Right renal cortex interstitium (tissue), 3 donors: Measurements from ENCODE around the gene TMPRSS2. TPM values are rescaled to one million over a fixed set of nuclear protein-coding genes. Genes with fewer than 3 reads are reported as not detected.
A peak's percentile ranks its signal among the peaks of the same experiment; 100 is the strongest.

Source experiments
- DNase-seq, 3 donors: peaks; one replicate each; pipeline ENCODE4 v3.0.0-alpha.2; 2013; ENCODE audit warnings: low read depth in 3 of 3, low spot score in 2 of 3
- polyA plus RNA-seq, 3 donors: library from polyadenylated mRNA; unstranded; fragments of 120-200 nt; gene quantifications; one replicate each; pipeline ENCODE4 v1.2.1, GENCODE V29; 2013; ENCODE audit not compliant: insufficient read length in 3 of 3

TMPRSS2 gene
- polyA plus RNA-seq, 3 donors = 35.3 to 43.6 (median 36.1) TPM

DNA sequence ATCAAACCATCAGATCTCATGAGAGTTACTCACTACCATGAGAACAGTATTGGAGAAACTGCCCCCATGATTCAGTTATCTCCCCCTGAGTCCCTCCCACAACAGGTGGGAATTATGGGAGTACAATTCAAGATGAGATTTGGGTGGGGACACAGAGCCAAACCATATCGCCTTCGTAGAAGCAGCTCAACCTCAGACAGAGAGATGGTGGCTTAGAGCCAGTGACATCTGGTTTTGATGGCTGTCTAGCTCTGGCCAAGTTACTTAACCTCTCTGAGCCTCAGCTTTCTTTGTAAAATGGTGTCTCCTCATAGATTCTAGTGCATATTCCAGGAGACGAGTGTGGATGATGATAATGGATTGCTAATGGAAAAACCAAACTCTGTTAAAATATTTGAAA is 54.8 kb downstream of the TMPRSS2 start:
- DNase-seq = no peak

DNA sequence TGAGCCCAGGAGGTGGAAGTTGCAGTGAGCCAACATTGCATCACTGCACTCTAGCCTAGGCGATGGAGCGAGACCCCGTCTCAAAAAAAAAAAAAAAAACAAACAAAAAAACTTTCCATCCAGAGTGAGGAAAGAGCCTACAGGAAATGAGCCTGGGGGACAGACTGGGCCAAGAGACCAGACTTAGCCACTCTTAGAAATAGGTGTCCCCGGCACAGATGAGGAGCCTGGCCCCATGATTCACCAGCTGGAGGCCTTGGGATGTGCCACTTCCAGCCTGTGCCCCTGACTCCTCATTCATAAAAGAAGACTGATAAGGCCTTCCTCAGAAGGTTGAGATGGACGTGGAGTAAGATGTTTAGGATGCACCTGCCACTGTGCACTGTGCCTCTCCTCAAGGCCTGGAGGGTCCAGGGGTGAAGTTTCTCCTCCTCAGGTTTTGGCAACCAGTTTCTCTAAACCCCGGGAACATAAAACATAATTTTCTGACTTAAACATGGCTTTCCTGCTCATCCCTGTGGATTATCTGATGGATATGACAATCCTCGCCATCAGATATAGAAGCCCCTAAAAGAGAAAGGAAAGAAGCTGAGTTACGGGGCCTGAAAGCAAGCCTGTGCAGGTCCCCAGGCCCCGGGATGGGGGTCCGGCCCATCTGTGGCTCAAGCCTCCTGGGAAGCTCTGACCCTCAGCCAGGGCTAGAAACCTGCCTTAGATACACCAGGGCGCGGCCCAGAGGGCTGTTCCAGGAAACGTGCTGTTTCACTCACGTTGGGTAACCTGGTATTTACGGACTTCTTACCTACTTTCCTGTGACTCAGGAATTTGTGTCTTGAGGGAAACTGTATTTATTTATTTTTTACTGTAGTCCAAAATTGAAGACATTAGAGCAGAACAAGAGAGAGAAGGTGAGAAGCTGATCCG is 55.9 kb downstream of the TMPRSS2 start:
- DNase-seq = no peak

DNA sequence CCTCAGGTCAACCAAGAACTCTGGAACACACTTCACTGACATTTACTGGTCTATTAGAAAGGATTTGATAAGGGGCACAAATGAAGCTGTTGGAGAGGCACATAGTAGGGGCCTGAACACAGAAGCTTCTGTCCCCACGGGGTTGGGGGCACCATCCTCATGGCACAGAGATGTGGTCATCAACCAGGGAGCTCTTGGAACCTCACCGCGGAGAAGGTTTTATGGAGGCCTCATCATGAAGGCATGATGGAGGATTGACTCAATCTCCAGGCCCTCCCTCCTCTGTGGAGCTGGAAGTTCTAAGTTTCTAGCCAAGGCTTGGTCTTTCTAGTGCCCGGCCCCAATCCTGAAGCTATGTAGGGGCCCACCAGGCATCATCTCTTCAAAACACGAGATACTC is 58.3 kb downstream of the TMPRSS2 start:
- DNase-seq = no peak

DNA sequence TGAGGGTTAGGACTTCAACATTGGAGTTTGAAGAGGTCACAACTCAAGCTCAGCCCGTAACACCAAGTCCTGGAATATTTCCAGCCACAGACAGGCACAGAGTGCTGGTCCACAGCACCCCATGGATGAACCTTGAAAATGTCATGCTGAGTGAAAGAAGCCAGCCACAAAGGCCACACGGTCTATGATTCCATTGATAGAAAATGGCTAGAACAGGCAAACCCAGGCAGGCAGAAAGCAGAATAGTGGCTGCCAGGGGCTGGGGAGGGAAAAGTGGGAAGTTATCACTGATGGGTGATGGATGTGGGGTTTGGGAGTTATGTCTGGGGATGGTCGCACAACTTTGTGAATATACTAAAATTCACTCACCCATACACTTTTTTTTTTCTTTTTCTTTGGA is 60.6 kb downstream of the TMPRSS2 start:
- DNase-seq = no peak

DNA sequence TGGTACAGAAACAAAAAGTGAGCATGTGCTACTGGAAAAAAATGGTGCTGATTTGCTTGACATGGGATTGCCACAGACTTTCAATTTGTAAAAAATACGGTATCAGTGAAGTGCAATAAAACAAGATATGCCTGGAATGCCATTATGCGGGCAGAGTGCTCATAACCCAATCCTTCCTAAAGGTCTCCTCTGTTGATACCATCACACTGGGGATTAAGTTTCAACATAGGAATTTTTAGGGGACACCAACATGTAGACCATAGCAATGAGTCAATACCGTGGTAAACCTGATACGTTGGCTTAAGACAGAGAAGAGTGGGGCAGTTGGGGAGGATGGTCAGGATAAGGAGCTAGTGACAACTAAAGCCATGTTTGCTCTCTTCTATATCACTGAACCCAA is 61.4 kb downstream of the TMPRSS2 start:
- no peak for DNase-seq

DNA sequence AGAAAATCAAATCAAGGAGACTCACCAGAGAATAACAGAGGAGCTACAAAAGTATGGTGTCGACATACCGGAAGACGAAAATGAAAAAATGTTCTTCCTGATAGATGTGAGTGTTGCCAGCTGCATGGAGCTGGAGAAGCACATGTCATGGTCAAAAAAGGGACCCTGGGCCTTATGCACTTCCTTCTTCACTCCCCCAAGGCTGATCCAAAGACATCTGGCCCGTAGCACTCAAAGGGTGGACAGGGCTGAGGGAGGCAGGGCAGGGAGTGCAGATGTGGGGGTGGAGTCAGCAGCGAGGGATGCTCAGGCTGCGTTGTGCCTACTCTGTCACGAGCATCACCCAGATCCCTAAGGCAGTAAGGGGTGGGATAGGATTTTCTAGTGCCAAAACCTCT is 62.5 kb downstream of the TMPRSS2 start:
- peak in 1 of 3 donors; percentile 10 for DNase-seq

DNA sequence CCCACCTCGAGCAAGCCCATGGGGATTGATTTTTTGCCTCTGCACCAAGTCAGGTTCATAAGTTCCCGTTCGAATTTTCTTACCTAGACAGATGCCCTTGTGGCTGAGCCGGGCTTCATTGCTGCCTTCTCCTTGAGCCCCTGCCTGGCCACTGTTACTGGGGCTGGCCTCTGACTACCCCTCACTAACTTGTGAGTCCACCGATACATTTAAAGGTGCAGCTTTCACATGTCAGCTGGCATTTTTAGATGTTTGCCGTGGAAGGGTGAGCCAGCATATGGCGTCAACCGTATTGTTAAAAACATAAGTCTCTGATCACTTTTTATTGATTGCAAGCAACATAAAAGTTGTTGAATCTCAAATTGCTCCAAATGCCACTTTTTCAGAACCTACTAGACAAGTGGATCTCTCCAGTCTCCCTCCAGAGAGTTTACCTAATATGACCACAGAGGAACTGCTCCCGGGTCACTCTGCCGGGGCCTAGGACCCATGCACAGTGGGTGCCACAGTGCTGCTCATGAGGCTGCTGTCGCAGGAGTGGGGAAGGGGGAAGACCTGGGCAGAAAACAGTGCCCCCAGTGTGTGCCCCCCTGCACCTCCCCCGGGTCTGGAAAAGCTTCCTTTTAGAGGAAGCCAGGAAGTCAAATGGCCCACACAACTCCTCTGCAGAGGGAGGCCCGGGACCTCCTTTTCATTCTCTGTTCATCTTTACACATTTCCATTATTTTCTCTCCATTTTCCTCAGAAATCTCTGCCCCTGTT is 63.1 kb downstream of the TMPRSS2 start:
- no peak for DNase-seq

DNA sequence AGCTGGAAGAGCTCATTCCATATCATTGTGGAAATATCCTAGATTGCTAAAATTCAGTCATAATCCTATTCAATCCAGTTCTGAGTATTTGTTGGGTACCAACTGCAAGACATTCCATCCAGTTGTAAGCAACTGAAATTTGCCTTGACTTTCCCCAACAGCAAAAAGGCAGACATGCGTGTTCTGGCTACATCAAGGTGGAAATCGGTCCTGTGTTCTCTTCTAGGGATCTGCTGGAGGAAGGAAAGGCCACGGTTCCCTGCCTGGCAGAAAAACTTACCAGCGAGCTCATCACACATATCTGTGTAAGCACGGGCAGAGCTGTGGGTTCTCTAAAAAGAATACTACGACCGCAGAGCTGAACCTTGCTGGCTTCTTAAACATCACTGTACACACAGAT is 64.4 kb downstream of the TMPRSS2 start:
- DNase-seq = no peak

DNA sequence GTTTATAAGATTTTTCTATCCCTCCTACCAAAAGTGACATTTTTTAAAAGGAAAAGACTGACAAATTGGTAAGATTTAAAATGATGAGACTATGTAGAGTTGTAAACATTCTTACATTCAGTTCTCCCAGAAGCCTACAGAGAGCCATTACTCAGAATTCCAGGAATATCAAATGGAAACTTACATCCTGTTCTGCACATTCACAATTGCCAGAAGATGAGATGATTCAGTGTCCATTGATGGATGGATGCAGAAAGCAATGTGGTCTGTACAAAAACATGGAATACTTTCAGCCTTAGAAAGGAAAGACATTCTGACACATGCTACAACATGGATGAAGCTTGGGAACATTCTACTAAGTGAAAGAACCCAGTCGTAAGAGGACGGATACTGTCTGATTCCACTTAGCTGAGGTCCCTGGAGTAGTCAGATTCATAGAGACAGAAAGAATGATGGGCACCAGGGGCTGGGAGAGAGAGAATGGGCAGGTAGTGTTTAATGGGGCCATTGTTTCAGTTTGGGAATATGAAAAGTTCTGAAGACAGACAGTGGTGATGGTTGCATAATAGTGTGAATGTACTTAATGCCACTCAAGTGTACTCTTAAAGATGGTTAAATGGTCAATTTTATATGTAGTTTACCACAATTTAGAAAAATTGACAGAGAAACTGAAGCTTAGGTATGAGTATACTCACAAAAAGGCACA is 65.3 kb downstream of the TMPRSS2 start:
- DNase-seq = no peak

DNA sequence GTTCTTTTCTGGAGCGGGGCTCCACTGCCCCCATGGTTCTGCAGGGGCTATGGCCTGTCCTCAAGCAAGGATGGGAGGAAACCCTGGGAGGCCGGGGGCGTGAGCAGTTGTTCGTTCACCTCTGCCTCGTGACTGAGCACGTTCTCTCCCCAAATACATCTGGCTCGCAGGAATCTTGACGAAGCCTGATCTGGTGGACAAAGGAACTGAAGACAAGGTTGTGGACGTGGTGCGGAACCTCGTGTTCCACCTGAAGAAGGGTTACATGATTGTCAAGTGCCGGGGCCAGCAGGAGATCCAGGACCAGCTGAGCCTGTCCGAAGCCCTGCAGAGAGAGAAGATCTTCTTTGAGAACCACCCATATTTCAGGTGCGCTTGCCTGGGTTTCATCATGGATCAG is 66.4 kb downstream of the TMPRSS2 start:
- DNase-seq = no peak

DNA sequence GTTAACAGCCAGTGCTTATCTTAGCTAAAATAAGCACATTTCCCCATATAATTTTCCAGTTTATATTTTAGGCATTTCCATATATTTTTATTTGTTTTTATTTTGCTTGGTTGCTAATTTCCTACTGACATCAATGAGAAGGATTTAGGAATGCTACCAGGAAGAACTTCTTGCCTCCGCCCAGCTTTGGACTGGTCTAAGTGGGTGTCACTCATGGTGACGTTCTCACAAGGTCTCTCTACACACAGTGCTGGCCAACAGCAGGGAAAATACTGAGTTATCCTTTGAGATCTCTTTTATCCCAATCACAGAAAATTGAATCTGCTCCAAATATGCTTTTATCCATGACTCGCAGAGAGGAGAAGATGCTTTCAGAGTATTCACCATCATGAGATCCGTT is 68.7 kb downstream of the TMPRSS2 start:
- no peak for DNase-seq

DNA sequence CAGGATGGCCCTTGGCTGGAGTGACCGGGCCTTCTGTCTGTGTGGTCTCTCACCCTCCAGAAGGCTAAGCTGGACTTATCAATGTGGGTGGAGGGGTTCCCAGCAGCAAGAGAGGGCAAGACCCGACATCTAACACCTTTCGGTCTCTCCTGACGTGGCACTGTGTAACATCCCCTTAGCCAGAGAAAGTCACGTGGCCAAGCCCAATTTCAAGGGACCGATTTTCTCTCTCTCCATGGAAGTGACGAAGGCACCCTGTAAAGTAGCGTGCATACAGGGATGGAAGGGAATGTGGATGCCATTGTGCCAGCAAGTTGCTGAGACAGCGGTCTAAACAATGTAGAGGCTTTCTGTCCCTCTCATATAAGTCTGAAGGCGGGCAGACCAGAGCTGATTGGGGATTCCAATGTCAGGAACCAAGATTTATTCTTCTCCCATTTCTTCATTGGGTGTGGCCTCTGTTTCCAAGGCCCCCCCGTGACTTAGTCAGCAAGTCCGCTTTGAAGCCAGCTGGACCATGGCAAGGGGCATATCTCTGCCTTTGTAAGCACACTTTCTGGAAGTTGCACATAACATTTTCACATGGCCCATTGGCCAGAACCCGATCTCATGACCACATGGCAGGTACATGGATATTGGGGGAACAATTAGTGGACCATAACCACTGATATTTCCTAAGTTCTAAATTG is 69.4 kb downstream of the TMPRSS2 start:
- DNase-seq = no peak

DNA sequence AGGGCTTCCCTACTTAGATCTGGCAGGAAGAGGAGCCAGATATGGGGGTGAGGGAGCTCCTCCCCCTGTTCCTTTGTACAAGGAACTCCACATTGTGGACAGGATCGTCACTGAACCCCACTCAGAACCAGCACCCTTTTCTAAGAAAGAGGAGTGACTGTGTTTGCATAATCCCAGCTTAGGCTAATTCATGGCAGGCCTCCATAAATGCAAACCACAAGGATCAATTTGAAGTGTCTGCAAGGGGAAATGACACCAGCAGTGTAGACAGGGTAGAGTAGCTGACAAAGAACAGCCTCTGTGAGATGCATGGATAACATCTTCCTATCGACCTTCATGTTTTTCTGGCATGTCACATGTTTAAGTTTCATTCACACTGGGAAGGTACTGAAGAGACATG is 70.2 kb downstream of the TMPRSS2 start:
- no peak for DNase-seq

DNA sequence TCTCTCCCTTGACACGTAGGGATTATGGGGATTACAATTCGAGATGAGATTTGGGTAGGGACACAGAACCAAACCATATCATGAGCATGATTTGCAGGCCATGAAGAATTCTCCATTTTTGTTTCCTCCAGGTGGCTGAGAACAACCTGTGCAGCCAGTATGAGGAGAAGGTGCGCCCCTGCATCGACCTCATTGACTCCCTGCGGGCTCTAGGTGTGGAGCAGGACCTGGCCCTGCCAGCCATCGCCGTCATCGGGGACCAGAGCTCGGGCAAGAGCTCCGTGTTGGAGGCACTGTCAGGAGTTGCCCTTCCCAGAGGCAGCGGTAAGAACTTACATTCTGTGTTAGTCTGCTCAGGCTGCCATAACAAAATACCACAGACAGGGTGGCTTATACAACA is 72.3 kb downstream of the TMPRSS2 start:
- DNase-seq = no peak

DNA sequence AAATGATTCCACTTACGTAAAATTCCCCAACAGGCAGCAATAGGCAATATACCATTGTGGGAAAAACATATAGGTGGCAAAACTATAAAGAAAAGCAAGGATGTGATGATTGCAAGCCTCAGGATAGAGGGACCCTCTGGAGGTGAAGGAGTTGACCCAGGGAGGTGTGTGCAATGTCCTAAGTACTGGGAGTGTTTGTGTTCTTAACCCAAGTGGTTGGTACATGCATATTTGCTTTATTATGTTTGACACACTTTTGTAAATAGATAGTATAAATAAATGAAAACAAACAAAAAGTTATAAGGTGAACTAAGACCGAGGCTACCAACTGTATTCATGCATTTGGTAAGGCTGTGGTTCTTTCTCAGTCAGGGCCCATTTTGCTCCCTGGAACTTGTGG is 74.4 kb downstream of the TMPRSS2 start:
- no peak for DNase-seq

DNA sequence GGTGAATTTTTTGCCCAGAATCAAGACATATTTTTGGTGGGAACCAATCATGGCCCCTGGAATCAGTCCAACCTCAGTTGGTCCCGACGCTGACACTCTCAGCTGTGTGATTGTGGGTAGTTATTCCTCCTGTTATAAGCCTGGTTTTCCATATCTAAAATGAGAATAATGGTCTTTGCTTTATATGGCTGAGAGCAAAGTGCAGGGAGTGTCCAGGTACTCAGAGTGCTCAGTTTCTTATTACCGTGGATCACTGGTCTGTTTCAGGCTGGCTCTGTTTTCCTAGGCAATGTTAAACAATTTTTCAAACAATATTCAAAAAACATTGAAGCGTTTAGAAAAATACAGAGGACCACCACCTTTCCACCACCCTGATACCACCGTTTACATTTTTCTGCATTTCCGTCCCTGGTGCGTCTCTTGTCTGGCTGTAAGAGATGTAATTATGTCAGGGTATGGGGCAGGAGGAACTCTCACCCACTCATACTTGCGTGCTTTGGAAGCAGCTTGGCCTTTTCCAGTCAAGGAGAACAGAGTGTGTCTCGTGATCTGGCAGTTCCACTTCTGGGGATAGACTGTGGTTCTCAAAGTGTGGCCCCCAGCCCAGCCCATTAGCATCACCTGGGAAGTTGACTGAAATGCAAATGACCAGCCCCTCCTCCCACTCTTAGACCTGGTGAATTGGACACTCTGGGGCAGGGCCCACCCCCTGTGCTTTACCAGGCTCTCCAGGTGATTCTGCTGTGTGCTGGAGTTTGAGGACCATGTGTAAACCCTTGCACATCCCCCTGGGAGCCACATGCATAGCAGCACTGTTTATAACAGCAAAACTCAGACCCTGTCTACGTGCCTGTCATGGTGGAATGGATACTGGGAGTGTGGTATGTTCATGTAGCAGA is 75.1 kb downstream of the TMPRSS2 start:
- DNase-seq = no peak

DNA sequence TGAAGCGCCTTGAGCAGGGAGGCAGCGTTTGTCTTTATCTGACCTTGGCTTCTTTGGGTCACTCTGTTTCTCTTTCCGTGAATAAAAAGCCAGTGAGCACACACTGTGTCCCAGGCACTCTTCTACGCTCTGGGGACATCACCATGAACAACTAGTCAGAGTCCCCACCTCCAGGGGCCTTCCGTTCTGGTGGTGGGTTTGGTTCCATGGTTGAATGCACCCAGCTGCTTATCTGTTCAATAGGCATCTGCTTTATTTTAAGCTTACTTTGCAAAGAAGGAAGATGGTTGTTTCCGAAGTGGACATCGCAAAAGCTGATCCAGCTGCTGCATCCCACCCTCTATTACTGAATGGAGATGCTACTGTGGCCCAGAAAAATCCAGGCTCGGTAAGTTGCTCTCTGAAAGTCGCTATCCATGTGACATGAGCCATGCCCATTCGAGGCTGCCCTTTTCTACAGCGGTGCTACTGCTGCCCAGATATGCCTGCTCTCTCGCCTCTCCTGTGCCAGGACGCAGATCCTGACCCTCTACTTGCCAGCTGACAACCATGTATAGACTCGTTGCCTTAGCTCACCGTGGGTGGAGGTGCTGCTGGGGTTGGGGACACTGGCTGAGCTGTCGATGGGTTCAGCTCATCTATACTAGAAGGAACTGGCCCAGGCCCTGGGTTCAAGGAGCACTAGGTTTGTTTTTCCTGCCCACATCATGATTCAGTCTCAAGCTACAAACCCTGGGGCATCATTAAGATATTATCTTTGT is 76.0 kb downstream of the TMPRSS2 start:
- DNase-seq = no peak

DNA sequence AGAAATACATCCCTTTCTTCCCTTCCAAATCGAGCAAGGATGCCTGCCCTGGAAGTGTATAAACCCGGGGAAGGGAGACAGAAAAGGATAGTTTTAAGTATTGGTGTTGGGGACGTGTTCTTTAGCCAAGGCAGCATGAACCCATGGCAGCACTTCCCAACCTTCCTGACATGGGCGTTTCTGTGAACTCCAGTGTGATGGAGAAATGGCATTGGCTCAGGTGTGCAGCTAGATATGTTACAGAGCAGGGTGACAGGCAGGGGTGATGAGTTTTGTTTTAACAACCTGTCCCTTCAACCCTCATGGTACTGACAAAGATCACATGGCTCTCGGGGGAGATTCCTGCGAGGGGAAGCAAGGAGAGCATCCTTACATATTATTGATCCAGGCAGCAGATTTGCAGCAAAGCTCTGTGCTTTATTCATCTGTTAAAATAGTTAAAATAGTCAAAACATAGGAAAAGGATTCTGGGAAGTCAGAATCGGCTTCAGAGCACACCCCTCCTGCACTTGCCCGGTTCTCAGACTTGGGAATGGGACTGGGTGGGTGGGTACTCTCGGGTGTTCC is 78.0 kb downstream of the TMPRSS2 start:
- no peak for DNase-seq

DNA sequence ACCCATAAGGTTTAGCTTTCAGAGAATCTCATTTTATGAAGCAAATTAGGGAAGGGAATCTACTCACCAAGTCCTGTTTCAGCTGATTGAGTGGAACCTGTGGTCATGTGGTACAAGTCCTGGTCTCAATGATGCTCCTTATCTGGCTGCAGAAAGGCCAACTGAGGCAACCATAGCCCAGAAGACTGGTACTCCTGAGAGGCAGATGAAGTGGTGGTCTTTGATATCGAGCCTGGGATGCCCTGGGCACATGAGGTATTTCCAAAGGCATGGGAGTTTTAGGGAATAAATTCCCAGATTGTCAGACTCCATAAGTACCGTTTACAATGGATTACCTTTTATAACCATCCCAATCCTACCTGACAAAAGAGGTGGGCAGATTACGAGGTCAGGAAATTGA is 78.7 kb downstream of the TMPRSS2 start:
- no peak for DNase-seq
